Coronary artery (tissue), 2 donors: ENCODE results near the gene PIP4K2C.
A peak's percentile ranks its signal among the peaks of the same experiment; 100 is the strongest.

ENCODE experiments used
- DNase-seq: peaks from one replicate; pipeline ENCODE4 v3.0.0-alpha.2; 2017; ENCODE audit warnings: low spot score
- H3K27ac ChIP-seq, 2 donors: fragments of 200-600 bp; sonication (generic); one replicate each; pipeline ENCODE4 v1.5.1; 2016 to 2019
- H3K4me3 ChIP-seq: fragments of 200-600 bp; sonication (generic); 2 replicates; pipeline ENCODE4 v1.5.1; 2016; ENCODE audit warnings: mild to moderate bottlenecking, moderate library complexity
- CTCF ChIP-seq: fragments of 200-600 bp; sonication (generic); IDR thresholded peaks from one replicate; pipeline ENCODE4 v1.5.1; 2019; ENCODE audit warnings: antibody characterized with exemption

Gene PIP4K2C

GRCh38 chr12:57611108-57611826, 20.3 kb downstream of the PIP4K2C start, which contains the start of gene ARHGEF25:
ARHGEF25 (plus strand) TSS chr12:57611435; CDS start chr12:57611895, 460 bp downstream.
- H3K27ac ChIP-seq, result peak within 1 kb of the TSS; percentile 97 to 98
- peak; percentile 86 for DNase-seq
- H3K4me3 ChIP-seq, result peak within 1 kb of the TSS; percentile 86
- TF ChIP-seq CTCF, result no peak

GRCh38 chr12:57611827-57612710, 21.1 kb downstream of the PIP4K2C start:
- Histone ChIP-seq H3K27ac (peak overlapping the region; percentile 97 to 98), H3K4me3 (peak overlapping the region; percentile 86)
- DNase-seq, result no peak
- TF ChIP-seq CTCF, result no peak

- Histone ChIP-seq H3K4me3 (peak overlapping the region; percentile 86), H3K27ac (peak overlapping the region; percentile 97 to 98)
- no peak for TF ChIP-seq CTCF
- no peak for DNase-seq
These were observed 21.9 kb downstream of the PIP4K2C start for GRCh38 chr12:57612711-57613426.

- DNase-seq, result no peak
- H3K27ac ChIP-seq, result peak overlapping the region in 1 of 2 donors; percentile 97
- H3K4me3 ChIP-seq, result no peak overlapping the region
- no peak for TF ChIP-seq CTCF
These were observed 22.6 kb downstream of the PIP4K2C start for GRCh38 chr12:57613427-57614109.

- Histone ChIP-seq H3K4me3 (no peak overlapping the region), H3K27ac (peak overlapping the region; percentile 9 to 61)
- TF ChIP-seq CTCF, result no peak
- DNase-seq, result no peak
These were observed 23.4 kb downstream of the PIP4K2C start for GRCh38 chr12:57614178-57614947.
